GM10266 (cell line): ENCODE measurements around the gene COX8A.

Experiments used
- DNase-seq: peaks from one replicate; pipeline ENCODE4 v3.0.0; 2012; ENCODE audit errors: extremely low spot score
- CTCF ChIP-seq: IDR thresholded peaks from 2 replicates; pipeline ENCODE4 v1.5.1; 2012; ENCODE audit warnings: mild to moderate bottlenecking, low read depth; ENCODE audit not compliant: control insufficient read depth, insufficient read depth; ENCODE audit errors: missing control alignments

The COX8A gene

GRCh38 chr11:64003807-64004589 lies 29.6 kb downstream of the COX8A start:
- no peak for TF ChIP-seq CTCF
- no peak for DNase-seq

GRCh38 chr11:64004590-64004984 lies 30.2 kb downstream of the COX8A start:
- no peak for TF ChIP-seq CTCF
- DNase-seq, result no peak

GRCh38 chr11:64005691-64006090 lies 31.3 kb downstream of the COX8A start:
- no peak for DNase-seq
- no peak for TF ChIP-seq CTCF

GRCh38 chr11:64006398-64006797 lies 32.0 kb downstream of the COX8A start:
- no peak for DNase-seq
- no peak for TF ChIP-seq CTCF

- DNase-seq, result no peak
- TF ChIP-seq CTCF, result no peak
Observed at GRCh38 chr11:64007160-64007628, 32.8 kb downstream of the COX8A start.

GRCh38 chr11:64007629-64008282 lies 33.3 kb downstream of the COX8A start:
- DNase-seq, result no peak
- TF ChIP-seq CTCF, result no peak
